ENCODE measurements around the gene NUDT1. TPM values are rescaled to one million over a fixed set of nuclear protein-coding genes. Genes with fewer than 3 reads are reported as not detected.
A peak's percentile ranks its signal among the peaks of the same experiment; 100 is the strongest.

NUDT1 gene
- total and polyA plus RNA-seq, 2 donors (not counting 1 experiment from before 2014, with no cell fraction given), result 19.8 to 28.4 TPM

DNA sequence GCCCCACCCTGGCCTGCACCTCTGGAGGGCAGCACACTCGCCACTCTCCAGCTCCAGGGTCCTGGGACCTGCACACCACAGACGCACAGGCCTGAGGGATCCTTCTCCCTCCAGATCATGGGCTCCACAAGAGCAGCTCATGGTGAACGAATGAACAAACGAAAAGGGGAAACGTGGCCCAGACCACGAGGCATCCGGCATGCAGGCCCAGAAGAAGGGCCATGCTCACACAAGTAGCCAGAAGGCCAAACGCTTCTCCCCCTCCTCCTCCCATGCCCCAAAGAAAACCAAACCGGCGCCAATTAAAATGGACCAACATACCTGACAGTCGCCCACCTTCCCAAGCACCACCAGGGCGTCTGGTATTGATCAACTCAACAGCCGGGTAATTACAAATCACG is 39.7 kb upstream of the NUDT1 start:
- H4K20me1 ChIP-seq (ENCODE audit: control insufficient read depth, extremely low read depth, insufficient read depth, low read length), result no peaks in the 10 kb centered on the region
- no peak for DNase-seq (ENCODE audit: low read depth in 2 of 2)
- peaks cover 5% of the 10 kb centered on the region for H3K36me3 ChIP-seq (ENCODE audit: control insufficient read depth, insufficient read depth, low read length)
- H3K4me3 ChIP-seq (replicated peaks in 1 of 4; ENCODE audit: control extremely low read depth in 1 of 4, insufficient read depth in 1 of 4, low read depth in 3 of 4, low read length in 4 of 4), result no peak overlapping the region
- TF ChIP-seq, protein P1, sequence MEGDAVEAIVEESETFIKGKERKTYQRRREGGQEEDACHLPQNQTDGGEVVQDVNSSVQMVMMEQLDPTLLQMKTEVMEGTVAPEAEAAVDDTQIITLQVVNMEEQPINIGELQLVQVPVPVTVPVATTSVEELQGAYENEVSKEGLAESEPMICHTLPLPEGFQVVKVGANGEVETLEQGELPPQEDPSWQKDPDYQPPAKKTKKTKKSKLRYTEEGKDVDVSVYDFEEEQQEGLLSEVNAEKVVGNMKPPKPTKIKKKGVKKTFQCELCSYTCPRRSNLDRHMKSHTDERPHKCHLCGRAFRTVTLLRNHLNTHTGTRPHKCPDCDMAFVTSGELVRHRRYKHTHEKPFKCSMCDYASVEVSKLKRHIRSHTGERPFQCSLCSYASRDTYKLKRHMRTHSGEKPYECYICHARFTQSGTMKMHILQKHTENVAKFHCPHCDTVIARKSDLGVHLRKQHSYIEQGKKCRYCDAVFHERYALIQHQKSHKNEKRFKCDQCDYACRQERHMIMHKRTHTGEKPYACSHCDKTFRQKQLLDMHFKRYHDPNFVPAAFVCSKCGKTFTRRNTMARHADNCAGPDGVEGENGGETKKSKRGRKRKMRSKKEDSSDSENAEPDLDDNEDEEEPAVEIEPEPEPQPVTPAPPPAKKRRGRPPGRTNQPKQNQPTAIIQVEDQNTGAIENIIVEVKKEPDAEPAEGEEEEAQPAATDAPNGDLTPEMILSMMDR (conservative IDR thresholded peaks at IDR 0.05 in 1 of 2, IDR thresholded peaks at IDR 0.05 in 1 of 2; ENCODE audit: low read depth in 1 of 2, low read length in 2 of 2), result no peak
- TF ChIP-seq EZH2 (IDR thresholded peaks at IDR 0.05; ENCODE audit: low read length, missing control alignments), result no peak
- no peak overlapping the region for H2AFZ ChIP-seq (ENCODE audit: low read length)
- peaks cover 6% of the 10 kb centered on the region for H3K4me1 ChIP-seq (ENCODE audit: control insufficient read depth, extremely low read depth, insufficient read depth, low read length)
- no peak overlapping the region for H3K9ac ChIP-seq (ENCODE audit: insufficient read depth, low read length)
- no peaks in the 10 kb centered on the region for H3K27me3 ChIP-seq (ENCODE audit: control insufficient read depth, insufficient read depth, low read length)
- H3K79me2 ChIP-seq (ENCODE audit: control insufficient read depth, insufficient read depth, low read length), result no peaks in the 10 kb centered on the region
- H3K9me3 ChIP-seq (ENCODE audit: control insufficient read depth, insufficient read depth, low read depth, low read length), result no peaks in the 10 kb centered on the region
- no peak overlapping the region for H3K27ac ChIP-seq (ENCODE audit: insufficient read depth, low read length)
- no peak overlapping the region for H3K4me2 ChIP-seq (ENCODE audit: extremely low read depth, insufficient read depth, low read length)

DNA sequence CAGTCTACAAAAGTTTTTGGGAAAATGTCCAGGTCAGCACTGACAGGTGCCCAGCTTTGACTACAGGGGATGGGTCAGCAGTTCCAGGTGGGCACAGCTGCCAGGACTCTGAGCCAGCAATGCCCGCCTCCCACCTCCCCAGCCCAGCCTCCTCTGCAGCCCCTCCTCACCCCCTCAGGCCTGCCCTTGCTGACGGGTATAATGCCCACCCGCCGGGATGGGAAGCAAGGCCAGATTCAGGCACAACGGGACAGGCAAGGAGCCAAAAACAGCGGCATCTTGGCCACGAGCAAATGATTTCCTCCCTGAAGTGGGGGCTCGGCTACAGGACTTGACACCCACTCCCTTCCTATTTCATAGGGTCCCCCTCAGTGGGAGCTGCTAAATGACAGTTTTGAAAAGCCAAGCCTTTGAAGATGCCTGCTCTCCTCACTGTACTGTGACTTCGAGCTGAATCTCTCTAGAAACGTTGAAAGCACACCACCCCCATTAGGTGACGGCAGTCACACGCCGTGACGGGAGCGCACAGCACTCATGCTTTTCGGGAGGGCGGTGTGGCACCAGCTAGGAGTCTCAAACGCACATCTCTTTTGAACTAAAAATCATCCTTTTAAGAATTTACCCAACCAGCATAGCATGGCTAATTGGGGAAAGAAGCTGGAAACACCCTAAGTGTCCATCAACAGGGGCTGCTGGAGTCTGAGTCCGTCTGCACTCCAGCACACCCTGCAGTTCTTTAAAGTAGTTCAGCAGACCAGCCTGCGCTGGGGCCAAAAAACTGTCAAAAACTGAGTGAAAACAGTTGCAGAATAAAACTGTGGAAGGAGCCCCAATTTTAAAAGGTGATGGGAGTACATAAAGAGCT is 38.9 kb upstream of the NUDT1 start:
- no peak overlapping the region for H3K9ac ChIP-seq (ENCODE audit: insufficient read depth, low read length)
- no peak overlapping the region for H2AFZ ChIP-seq (ENCODE audit: low read length)
- no peaks in the 10 kb centered on the region for H3K79me2 ChIP-seq (ENCODE audit: control insufficient read depth, insufficient read depth, low read length)
- no peak overlapping the region for H3K4me2 ChIP-seq (ENCODE audit: extremely low read depth, insufficient read depth, low read length)
- no peaks in the 10 kb centered on the region for H3K27me3 ChIP-seq (ENCODE audit: control insufficient read depth, insufficient read depth, low read length)
- no peaks in the 10 kb centered on the region for H4K20me1 ChIP-seq (ENCODE audit: control insufficient read depth, extremely low read depth, insufficient read depth, low read length)
- no peaks in the 10 kb centered on the region for H3K9me3 ChIP-seq (ENCODE audit: control insufficient read depth, insufficient read depth, low read depth, low read length)
- TF ChIP-seq EZH2 (IDR thresholded peaks at IDR 0.05; ENCODE audit: low read length, missing control alignments), result no peak
- TF ChIP-seq, protein P1 (conservative IDR thresholded peaks at IDR 0.05 in 1 of 2, IDR thresholded peaks at IDR 0.05 in 1 of 2; ENCODE audit: low read depth in 1 of 2, low read length in 2 of 2), result peak; percentile 9 to 28
- H3K36me3 ChIP-seq (ENCODE audit: control insufficient read depth, insufficient read depth, low read length), result peaks cover 5% of the 10 kb centered on the region
- H3K4me3 ChIP-seq (replicated peaks in 1 of 4; ENCODE audit: control extremely low read depth in 1 of 4, insufficient read depth in 1 of 4, low read depth in 3 of 4, low read length in 4 of 4), result no peak overlapping the region
- DNase-seq (ENCODE audit: low read depth in 2 of 2), result peak in 1 of 2 donors; percentile 46
- H3K4me1 ChIP-seq (ENCODE audit: control insufficient read depth, extremely low read depth, insufficient read depth, low read length), result peaks cover 6% of the 10 kb centered on the region
- H3K27ac ChIP-seq (ENCODE audit: insufficient read depth, low read length), result no peak overlapping the region

DNA sequence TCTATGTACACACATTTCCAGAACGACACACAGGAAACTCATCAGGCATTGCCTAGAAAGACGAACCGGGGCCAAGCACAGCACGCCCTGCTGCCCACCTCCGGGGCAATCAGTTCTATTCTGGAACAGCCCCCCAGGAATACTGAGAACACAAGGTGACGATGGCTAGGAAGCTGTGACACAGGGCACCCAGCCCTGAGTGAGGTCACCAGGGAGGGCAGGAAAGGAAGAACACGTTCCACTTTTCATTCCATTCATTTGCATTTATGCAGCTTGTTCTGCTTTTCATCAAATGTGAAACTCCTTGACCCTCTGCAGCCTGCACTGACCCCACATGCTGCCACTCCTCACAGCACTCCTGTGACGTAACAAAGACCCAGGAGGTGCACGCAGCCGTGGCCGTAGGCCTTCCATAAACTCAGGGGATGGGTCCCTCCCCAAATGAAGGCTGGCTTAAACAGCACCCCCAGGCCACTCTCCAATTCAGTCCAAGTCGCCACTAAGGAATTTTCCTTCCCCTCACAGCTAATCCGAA is 38.2 kb upstream of the NUDT1 start:
- H3K36me3 ChIP-seq (ENCODE audit: control insufficient read depth, insufficient read depth, low read length), result peaks cover 5% of the 10 kb centered on the region
- no peaks in the 10 kb centered on the region for H3K27me3 ChIP-seq (ENCODE audit: control insufficient read depth, insufficient read depth, low read length)
- H4K20me1 ChIP-seq (ENCODE audit: control insufficient read depth, extremely low read depth, insufficient read depth, low read length), result no peaks in the 10 kb centered on the region
- no peaks in the 10 kb centered on the region for H3K9me3 ChIP-seq (ENCODE audit: control insufficient read depth, insufficient read depth, low read depth, low read length)
- peaks cover 6% of the 10 kb centered on the region for H3K4me1 ChIP-seq (ENCODE audit: control insufficient read depth, extremely low read depth, insufficient read depth, low read length)
- no peak overlapping the region for H2AFZ ChIP-seq (ENCODE audit: low read length)
- H3K9ac ChIP-seq (ENCODE audit: insufficient read depth, low read length), result no peak overlapping the region
- H3K27ac ChIP-seq (ENCODE audit: insufficient read depth, low read length), result no peak overlapping the region
- H3K4me2 ChIP-seq (ENCODE audit: extremely low read depth, insufficient read depth, low read length), result no peak overlapping the region
- no peak overlapping the region for H3K4me3 ChIP-seq (replicated peaks in 1 of 4; ENCODE audit: control extremely low read depth in 1 of 4, insufficient read depth in 1 of 4, low read depth in 3 of 4, low read length in 4 of 4)
- H3K79me2 ChIP-seq (ENCODE audit: control insufficient read depth, insufficient read depth, low read length), result no peaks in the 10 kb centered on the region
- DNase-seq (ENCODE audit: low read depth in 2 of 2), result peak in 1 of 2 donors; percentile 11
- TF ChIP-seq, protein P1 (conservative IDR thresholded peaks at IDR 0.05 in 1 of 2, IDR thresholded peaks at IDR 0.05 in 1 of 2; ENCODE audit: low read depth in 1 of 2, low read length in 2 of 2), result no peak
- no peak for TF ChIP-seq EZH2 (IDR thresholded peaks at IDR 0.05; ENCODE audit: low read length, missing control alignments)
